AG08396 (cell line): ENCODE data around the gene VASH1.
A peak's percentile ranks its signal among the peaks of the same experiment; 100 is the strongest.
"Not testable (repeated sequence)": the region's sequence is repeated elsewhere in the genome, so short reads cannot be mapped to it uniquely, and the experiment has no call there.

Experiments
- DNase-seq: peaks from one replicate; pipeline ENCODE4 v3.0.0; 2012; ENCODE audit warnings: low spot score, mixed read lengths

The VASH1 gene

DNA sequence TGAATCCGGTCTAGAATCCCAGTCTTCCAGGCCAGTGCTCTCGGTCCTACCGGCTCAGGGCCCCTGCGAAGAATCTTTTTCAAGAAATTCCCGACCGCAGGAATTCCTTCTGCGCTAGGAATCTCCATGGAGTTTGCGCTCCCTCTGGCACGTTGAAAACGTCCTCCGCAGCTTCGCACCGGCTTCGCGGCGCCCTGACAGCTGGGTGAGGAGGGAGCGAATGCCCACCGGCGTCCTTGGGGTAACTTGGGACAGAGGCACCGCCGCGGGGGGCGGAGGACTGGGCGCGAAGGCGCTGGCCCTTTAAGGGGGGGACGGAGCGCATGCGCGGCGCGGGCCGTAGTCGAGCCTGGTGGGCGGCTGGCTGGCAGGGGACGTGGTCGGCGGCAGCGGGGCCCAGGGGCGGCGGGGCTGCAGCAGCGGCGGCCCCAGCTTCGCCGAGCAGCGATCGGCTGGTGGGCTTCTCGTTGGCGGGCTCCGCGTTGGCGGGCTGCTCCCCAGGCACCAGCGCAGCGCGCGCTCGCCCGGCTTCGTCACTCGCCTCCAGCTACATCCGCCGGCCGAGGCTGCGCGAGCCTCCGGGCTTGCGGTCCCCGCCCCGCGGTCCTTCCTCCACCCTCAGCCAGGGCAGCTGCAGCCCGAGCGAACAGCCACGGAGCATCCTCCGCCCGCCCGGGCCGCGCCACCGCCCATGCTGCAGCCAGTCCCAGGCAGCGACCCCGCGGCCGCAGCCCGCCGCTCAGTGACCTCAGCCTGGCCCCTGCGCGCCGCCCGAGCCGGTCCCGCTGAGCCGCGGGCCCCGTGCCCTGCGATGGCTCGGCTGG, at the start of gene VASH1:
Gene VASH1, plus strand, starts transcription at position 333 of the 824 bp plus-strand sequence. CDS start 1,354 bp downstream, outside the sequence.
- peak; percentile 95 for DNase-seq

DNA sequence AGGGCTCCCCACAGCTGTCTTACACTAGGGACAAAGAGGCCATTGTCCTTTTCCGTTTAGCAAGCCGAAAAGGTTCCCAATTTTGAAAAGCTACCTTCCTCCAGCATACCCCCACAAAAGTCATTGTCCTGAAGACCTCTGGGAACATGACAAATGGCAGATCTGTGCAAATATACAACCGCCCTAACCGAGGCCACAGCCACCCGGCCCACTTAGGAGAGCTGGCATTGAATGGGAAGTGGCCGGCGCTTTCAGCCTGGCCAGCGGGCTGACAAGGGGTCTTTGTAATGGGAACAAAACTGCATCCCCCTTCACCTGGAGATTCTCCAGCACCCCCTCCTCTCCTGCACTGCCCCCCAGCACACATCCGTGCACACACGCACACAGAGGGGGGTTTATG, 48.1 kb upstream of the VASH1 start:
- no peak for DNase-seq

DNA sequence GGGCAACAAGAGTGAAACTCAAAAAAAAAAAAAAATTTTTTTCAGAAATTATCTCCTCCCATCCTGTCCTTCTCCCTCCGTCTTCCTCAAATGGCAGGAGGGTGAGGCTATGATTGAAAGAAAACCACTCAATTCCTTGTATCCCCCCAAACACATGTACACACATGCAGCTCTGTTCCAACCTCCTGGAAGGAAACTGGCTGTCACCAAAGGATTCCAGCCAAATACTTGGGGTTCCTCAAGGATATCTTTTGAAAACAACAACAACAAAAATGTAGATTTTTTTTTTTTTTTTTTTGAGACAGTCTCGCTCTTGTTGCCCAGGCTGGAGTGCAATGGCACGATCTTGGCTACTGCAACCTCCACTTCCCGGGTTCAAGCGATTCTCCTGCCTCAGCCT, 46.8 kb upstream of the VASH1 start:
- DNase-seq: no peak

DNA sequence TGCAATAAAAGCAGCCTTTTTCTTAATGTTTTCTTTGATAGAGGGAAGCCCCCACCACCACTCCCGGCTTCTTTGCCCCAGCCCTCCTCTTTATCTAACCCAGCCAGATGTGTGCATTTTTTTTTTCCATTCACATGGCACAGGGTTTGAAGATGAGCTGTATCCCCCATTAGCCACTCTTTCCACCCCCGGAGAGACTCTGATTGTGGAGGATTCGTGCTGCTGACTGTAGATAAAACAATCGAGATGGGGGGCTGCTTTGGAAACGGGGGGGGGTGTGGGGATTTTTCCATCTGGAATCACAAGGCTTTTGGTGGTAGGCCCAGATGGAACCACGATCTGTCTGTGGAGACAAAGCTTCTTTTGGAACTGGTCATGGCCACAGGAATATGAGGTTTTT, 46.2 kb upstream of the VASH1 start:
- no peak for DNase-seq

DNA sequence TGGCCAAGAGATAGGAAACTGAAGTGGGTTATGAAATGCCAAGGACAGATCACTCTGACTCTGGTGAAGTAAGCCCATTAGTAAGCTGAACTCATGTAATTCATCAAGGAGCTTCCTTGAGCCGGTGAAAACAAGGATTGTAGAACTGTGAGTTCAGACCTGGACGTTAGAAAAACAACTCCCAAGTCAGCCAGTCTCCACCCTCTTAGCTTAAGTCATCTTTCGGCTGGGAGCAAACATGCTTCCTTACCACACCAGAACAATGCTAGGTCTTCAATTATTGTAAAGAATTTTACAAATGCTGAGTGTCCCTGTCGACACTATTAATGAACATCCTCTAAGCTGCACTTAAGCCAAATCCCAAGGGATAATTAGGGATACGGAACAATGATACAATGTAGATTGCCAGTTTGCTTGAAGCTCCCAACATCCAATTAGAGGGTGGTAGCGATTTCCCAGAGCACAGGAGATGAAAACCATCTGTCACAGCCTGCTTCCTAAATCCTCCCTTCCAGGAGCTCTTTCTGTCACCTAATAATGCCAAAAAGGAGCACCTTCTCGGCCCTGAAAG, 45.7 kb upstream of the VASH1 start:
- DNase-seq: no peak

DNA sequence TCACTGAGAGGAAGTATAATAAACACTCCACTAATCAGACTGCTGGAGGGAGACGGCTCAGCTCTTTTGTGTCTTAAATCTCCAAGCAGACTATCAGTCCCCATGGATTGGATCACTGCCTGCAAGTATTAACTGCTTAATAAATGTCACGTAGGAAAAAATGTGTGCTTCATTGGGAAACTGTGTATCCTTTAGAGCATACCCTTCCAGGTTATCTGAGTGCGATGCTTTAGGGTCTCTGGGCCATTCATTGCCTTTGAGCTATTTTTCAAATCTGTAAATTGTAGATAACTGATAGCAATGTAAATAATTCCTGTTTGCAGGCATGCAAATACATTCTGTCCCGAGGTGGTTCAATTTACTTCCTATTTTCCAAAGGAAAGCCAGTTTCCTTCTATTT, 45.0 kb upstream of the VASH1 start:
- no peak for DNase-seq

DNA sequence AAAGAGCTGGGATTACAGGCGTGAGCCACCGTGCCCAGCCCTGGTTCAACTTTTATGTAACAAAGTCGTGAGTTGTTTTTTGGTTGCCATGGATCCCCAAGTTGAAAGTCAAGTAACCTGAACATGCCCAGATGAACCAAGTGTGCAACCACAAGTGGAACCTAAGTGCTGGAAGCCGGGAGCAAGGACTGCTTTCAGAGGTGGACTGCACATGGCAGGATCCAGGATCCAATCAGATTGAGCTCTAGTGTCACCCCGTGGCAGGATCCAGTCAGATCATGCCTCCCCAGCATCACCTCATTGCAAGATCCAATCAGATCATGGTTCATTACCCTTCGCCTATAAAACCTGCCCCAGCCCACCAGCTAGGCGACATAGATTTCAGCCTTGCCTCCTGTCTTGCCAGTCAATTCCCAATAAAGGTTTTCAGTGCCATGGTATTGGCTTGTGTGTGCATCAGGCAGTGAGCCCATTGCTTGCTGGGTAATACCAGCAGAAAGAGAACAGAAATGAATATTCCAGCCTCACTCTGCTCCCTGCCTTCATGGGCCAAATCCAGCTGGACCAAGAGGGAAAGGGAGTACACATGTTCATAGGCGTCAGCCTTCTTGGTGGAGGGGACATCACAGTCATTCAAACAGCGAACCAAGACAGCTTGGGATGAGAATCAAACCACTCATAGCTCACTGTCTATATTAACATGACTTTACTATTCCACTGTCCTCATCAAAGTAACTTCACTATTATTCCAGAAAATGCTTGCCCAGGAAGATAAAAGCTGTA, 43.6 kb upstream of the VASH1 start:
- no peak for DNase-seq

DNA sequence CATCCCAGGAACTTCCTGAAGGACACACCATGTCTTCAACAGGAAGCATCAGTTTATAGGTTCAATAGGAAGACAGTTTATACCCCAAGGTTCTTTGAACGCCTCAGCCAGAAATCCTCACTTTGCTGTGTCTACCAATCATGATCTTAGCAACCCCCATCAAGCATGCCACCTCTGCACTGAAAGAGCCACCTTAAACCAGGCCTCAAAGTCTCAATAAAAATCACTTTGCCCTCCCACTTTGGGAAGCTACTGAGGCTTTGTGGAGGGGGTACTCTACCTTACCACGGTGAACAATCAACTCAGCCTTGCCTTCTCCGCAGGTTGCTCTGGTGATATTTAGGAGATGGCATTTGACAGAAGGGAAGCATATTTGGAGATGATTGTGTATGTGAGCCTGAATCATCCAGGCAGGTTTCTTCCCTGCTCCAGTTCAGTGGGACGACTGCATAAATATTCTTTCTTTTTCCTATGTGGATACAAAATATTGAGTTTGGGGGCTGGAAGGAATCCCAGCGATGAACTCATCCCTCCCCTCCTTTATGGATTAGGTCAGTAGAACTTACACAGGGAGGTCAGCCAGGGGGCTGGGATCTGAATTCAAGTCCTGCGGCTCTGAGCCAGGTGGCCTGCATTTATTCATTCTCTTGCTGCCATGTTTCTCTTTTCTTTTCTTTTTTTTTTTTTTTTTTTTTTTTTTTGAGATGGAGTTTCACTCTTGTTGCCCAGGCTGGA, 42.8 kb upstream of the VASH1 start:
- no peak for DNase-seq

DNA sequence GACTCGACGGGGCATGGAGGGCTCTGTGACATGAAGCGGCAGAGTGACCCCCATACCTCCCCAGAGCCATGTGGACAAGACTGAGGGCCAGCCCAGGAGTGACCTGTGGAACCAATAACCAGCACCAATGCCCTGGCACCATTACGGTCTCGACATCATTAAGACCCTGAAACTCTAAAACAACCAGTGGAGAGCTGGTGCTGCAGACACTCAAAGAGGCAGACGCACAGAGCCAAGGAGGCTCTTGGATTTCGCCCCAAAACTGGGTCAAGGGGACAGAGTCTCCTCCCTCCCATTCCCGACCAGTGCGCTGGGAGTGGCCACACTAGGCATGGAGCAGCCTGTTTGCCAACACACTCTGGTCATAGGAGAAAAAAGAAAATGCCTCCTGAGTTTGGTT, 41.6 kb upstream of the VASH1 start:
- no peak for DNase-seq

DNA sequence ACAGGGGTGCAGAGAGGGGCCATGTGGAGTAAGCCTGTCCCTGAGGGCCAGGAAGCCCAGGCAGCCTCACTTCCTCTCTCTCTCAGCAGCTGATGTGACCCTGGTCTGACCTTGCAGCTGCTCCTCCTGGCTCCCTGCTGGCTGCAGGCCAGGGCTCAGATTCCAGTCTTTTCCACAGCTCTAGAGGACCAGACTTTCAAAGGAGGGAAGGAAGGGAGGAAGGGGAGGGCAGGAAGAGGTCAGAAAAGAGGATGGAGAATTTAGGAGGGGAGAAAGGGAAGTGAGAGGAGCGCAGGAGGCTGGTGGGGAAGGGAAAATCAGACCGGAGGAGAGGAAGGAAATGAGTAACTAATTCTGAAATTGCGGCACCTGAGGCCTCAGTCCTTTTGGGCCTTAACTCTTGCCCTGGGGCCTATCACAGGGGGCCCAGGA, 40.9 kb upstream of the VASH1 start:
- peak; percentile 45 for DNase-seq

DNA sequence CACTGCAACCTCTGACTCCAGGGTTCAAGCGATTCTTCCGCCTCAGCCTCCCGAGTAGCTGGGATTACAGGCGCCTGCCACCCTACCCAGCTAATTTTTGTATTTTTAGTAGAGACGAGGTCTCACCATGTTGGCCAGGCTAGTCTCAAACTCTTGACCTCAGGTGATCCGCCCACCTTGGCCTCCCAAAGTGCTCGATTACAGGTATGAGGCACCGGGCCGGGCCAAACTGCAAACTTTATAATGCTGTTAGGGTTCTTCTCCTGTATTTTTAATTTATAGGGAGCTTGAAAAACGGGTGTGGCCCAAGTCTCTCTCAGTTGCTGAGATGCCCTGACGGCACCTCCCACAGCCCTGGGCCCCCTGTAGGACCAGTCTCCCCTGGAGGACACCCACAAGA, 39.8 kb upstream of the VASH1 start:
- DNase-seq: not testable (repeated sequence)

DNA sequence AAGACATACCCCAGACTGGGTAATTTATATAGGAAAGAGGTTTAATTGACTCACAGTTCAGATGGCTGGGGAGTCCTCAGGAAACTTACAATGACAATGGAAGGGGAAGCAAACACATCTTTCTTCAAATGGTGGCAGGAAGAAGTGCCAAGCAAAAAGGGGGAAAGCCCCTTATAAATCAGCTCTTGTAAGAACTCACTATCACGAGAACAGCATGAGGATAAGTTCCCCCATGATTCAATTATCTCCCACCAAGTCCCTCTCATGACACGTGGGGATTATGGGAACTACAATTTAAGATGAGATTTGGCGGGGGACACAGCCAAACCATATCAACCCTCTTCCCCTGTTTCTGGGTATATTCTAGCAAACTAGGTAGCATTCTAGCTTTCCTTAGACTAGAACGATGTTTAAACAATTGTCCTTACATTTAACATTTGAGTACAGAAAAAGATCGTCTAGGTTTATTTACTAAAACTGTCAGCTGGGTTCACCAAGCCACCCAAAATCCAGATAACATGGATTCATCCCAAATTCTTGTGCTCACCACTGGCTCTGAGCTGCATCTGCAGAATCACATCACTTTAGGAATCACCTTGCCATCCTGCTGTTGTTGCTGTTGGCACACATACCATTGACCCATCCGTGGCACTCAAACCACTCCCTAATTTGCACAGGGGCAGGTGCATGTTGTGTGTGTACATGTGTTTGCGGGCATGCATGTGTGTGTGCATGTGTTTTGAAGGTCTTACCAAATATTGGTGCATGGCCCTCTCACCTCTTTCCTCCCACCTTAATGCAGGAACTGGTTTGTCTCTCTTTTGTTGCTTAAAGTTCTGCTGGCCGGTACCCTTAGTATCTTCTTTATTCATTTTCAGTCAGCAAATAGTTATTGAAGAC, 36.4 kb upstream of the VASH1 start:
- DNase-seq: no peak

DNA sequence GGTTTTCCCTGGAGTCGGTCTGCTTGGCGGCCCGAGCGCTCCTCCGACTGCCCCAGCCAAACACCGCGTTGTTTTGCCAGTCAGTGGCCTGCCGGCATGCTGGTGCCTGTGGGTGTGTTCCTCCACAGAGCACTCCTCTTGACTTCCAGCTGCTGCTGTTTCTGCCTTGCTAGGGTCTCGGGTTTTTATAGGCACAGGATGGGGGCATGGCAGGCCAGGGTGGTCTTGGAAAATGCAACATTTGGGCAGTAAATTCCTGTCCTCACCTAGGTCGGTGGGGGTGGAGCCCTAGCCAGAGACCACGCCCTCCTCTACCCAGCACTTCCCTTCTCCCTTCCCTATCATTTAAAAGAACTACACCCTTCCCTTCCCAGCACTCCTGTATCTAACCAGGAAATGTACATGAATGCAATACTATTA, 34.7 kb upstream of the VASH1 start:
- no peak for DNase-seq

DNA sequence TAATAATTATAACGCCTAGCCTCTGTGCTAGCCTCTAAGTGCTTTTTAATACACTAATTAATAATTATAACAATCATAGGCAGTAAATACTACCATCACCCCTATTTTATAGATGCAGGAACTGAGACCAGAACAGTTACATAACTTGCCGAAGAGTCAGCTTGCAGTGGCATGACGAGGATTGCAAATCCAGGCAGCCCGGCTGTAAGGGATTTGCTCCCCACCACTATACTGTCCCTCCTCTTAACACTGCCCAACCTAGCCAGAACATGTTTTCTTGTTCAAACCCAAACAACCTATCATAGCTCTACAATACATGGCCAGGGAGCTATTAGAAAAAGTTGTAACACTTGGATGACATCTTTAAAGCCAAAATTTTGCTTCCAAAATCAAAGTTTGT, 33.9 kb upstream of the VASH1 start:
- no peak for DNase-seq

DNA sequence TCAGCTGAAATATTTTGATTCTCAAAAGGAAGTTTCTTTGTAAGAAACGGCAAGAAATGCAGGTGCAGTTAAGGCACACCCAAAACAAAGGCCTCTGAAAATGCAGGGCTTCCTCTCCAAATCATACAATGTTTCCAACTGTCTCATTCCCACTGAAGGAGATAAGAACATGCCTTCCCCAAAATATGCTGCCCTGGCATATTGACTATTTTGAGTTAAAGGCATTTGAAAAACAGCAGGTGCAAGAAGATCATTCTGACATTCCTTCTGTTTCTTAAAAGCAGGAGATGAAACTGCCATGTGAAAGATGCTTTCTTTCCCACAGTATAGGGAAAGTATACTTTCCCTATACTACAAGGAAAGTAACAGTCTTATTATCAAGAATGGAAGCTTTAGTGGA, 33.4 kb upstream of the VASH1 start:
- no peak for DNase-seq

DNA sequence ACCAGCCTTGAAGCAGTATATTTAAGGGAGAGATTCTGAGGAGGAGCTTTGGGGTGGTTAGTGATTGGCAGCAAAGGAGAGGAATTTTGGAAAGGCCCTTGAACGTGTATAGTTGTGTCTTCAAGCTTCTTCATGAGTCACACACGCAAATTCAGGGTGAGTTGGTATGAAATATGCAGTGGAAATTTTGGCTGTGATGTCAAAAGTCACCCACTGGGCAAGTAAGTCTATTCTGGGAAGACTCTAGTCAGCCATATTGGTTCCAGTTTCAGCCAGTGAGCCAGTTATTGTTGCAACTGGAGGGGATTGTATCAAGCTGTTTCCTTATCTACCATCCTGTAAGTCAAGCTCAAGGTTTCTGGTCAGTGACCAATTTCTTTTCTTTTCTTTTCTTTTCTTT, 32.0 kb upstream of the VASH1 start:
- no peak for DNase-seq

DNA sequence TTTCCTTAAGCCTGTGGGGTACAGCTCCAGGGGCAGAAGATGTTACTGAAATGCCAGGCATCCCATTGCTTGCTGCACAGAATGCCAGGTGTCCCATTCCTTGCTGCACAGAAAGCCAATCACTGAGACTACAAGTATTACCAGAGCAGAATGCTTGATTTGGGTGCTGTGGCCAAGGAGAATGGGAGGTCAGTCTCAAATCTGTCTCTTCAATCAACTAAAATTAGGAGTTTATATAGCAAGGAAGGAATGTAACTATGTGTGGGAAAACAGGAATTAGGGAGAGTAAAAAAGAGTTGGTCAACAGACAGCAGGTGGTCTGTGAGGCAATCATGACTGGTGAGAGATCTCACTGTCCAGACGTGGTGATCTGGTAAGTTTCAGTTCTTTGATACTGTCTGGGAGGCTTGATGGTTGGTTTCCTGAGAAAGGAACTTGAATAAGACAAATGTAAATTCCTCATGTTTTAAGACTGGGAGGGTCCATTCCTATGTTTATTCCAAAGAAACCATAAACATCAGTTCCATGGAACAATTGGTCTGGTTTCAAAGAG, 31.2 kb upstream of the VASH1 start:
- no peak for DNase-seq

DNA sequence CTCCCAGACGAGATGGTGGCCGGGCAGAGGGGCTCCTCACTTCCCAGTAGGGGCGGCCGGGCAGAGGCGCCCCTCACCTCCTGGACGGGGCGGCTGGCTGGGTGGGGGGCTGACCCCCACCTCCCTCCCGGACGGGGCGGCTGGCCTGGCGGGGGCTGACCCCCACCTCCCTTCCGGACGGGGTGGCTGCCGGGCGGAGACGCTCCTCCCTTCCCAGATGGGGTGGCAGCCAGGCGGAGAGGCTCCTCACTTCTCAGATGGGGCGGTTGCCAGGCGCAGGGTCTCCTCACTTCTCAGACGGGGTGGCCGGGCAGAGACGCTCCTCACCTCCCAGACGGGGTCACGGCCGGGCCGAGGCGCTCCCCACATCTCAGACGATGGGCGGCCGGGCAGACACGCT, 26.8 kb upstream of the VASH1 start:
- not testable (repeated sequence) for DNase-seq

DNA sequence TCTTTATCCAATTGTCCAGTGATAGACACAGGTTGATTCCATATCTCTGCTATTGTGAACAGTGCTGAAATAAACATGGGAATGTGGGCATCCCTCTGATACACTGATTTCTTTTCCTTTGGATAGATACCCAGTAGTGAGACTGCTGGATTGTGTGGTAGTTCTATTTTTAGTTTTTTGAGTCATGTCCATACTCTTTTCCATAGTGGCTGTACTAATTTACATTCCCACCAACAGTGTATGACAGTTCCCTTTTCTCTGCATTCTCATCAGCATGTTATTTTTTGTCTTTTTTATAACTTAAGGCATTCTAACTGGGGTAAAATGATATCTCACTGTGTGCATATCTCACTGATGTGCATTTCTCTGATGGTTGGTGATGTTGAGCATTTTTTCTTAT, 24.8 kb upstream of the VASH1 start:
- no peak for DNase-seq

DNA sequence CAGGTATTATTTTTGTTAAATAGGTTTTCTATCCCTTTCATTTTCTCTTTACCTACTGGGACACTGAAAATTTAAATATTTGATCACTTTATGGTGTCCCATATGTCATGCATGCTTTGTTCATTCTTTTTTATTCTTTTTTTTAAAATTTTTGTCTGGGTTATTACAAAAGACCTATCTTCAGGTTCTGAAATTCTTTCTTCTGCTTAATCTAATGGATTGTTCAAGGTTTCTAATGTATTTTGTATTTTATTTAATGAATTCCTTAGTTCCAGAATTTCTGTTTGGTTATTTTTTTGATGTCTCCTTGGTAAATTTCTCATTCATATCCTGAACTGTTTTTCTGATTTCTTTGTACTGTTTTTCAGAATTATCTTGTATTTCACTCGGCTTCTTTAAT, 20.2 kb upstream of the VASH1 start:
- DNase-seq: no peak

DNA sequence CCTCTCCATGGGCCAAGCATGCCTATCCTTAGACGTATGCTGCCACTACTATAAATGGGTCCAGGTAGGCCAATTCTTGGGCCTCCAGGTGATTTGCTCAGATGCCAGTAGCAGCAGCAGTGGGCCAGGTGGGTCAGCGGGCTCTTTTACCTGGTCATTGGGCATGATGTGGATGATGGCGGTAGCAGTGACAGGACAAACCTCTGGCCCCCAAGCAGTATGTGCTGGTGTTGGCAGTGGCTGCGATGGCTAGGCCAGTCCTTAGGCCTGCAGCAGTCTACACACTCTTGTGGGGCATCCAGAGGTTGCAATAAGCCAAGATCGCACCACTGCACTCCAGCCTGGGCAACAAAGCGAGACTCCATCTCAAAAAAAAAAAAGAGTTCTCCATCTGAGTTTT, 19.1 kb upstream of the VASH1 start:
- no peak for DNase-seq
